Hepatocyte (in vitro differentiated cells): ENCODE data around the gene CUL9.

Experiments
- CTCF ChIP-seq: fragments of 200-600 bp; sonication (generic); IDR thresholded peaks from 2 replicates; pipeline ENCODE4 v1.5.1; 2016; ENCODE audit warnings: antibody characterized with exemption, mild to moderate bottlenecking; ENCODE audit not compliant: poor library complexity
- EZH2 ChIP-seq: fragments of 200-600 bp; sonication (generic); IDR thresholded peaks from 2 replicates; pipeline ENCODE4 v1.6.1; 2016; ENCODE audit warnings: antibody characterized with exemption, mild to moderate bottlenecking, borderline replicate concordance
- EZH2phosphoT487 ChIP-seq: fragments of 200-600 bp; sonication (generic); IDR thresholded peaks from one replicate; pipeline ENCODE4 v1.6.1; 2018; ENCODE audit warnings: antibody characterized with exemption, mild to moderate bottlenecking, low read depth, moderate library complexity; ENCODE audit not compliant: unreplicated experiment, severe bottlenecking

GRCh38 chr6:43216200-43216599 lies 34.2 kb downstream of the CUL9 start:
- TF ChIP-seq CTCF (no peak), EZH2 (no peak), EZH2phosphoT487 (no peak)
